ENCODE measurements around the gene NIPSNAP3A.
A peak's percentile ranks its signal among the peaks of the same experiment; 100 is the strongest.

The NIPSNAP3A gene

DNA sequence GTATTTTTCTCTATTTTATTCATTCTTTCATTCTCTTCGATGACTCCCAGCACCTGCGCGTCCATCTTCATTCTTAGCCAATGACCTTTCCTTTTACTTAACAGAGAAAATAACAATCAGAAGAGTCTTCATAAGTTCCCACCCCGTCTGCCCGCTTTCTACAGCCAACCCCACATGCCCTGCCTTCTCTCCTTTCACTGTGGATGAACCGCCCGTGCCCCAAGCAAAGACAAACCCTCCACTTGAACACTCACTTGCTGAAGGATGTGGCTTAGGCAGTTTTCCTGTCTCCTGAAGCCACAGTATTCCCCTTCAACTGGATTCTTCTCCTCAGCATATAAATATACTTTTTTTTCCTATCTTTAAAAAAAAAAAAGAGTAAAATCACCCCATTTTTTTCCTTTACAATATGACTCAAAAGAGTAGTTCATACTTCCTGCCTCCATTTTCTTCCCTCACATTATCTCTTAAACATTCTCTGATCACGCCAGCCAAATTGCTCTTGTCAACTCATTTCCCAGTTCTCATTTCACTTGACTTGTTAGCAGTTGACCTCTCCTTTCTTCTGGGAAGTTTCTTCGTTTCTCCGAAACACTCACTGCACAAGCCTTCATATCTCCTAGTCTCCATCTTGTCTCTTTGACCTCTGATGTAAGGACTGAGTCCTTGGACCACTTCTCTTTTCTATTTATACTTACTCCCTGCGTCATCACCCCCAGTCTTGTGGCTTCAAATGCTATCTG, 27.5 kb downstream of the NIPSNAP3A start:
- DNase-seq: no peak

DNA sequence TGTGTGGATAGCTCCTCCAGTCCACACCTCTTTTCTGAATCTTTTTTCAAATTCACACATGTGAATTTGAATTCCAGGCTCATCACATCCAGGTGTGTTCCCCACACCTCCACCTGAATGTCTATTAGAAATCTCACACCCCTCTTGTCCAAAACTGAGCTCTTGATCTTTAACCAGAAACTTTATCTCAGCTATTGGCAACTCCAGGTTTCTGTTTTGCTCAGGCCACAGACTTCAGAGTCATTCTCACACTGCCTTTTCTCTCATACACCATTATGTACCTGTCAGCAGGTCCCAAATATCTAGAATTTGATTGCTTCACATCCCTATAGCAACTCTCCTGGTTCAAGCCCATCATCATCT, 28.1 kb downstream of the NIPSNAP3A start:
- no peak for DNase-seq

DNA sequence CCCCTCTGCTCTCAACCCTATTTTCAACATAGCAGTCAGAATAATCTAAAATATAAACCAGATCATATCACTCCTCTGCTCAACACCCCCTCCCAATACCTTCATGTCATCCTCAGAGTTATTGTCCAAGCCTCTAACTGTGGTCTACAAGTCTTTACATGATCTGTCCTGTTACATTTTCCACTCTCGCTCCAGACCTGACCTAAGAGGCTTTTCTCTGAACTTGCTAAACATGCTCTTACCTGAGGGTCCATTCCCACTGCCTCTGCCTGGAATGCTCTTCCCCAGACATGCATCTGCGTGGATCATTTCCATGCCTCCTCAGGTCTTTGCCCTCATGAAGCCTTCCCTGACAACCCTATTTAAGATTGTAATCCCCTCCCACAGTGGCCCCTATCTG, 28.5 kb downstream of the NIPSNAP3A start:
- no peak for DNase-seq

DNA sequence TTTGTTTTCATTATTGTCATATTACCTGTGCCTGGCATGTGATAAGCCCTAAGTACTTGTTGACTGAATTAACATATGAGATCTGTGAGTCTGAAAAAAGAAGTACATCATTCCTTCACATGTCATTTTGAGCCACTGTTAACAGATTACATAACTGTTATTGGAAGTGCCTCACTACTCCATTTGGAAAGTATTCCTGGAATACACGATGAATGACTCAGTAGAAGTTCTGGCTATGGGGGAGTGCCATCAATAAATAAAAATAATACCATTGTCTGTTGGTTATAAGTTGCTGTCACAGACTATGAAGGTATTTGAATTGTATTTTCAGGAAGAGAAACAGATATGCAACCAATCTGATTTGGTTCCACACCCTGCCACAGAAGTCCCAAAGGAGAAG, 29.3 kb downstream of the NIPSNAP3A start:
- no peak for DNase-seq

DNA sequence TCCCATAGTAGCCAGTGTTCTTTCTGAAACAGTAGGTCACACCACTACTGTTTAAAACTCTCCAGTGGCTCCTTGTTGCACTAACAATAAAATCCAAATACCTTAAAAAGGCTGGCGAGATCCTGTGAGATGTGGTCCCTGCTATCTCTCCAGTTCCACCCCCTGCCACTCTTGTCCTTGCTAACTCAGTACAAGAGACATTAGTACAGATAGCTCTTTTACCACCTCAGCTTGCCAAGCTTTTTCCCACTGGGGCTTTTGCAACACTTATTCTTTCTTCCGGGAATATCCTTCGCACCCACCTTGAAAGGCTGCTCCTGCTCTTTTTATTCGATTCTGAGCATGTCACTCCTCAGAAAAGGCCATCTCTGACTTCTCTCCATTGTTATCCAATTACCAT, 31.3 kb downstream of the NIPSNAP3A start:
- no peak for DNase-seq

DNA sequence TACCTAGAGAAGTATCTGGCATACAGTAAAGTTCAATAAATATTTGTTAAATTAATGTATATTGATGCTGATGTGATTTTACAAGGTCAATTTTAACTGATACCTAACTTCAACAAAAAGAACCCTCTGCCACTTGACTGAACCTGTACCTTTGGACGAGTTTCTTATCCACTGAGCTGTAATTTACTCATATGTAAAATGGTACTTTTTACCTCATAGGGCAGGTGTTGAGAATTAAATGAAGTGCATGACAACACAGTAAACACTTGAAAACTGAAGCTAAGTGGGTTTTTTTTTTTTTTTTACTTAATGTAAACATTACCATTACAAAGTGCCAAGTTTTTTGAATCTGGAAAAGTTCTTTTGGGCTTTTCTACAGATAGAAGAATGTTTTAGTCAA, 31.9 kb downstream of the NIPSNAP3A start:
- peak; percentile 13 for DNase-seq

DNA sequence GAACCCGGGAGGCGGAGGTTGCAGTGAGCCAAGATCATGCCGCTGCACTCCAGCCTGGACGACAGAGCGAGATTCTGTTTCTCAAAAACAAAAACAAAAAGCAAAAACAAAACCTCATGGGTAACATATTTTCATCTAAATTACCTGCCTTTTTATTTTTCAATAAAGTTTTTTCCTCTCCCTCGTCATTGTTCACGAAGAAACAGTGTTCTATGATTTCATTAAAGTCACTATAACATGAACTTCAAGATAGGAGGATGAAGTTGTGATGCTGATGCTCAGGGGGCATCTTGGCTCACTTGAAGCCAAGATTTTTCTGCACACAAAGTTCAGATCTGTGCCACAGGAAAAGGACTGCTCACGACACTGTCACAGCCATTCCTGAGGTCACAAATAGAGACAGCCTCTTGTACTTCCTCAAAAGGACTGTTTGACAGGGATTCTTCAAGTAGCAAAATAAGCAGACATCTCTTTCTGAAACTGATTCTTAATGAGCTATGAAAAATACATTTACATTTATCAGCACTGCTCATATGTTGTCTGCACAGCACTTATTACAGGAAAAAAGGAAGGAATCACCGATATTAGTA, 32.6 kb downstream of the NIPSNAP3A start:
- DNase-seq: no peak

DNA sequence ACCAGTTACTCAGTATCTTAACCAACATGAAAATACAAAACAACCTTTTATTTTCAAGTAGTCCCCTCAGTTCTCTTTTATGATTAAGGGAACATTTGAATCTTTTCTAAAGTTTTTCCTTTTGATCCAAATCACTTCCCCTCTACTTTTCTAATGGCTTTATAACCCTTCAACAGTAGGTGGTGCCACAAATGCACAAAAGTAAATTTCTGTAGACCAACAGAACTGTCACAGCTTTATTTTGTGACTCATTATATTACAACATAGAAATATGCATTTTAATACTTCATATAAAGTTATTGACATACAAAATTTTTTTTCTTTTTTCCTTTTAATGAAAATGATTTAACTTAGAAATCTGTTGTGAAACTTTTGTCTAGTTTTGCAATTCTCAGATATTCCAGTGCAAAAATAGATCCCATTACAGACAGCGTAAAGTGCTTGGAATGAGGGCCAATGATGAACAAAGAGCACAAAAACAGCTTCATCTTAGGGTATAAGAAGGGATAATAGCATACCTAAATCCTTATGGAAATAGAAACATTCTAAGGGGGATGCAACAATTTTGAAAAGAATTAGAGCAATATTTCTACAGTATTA, 33.4 kb downstream of the NIPSNAP3A start:
- peak; percentile 35 for DNase-seq

DNA sequence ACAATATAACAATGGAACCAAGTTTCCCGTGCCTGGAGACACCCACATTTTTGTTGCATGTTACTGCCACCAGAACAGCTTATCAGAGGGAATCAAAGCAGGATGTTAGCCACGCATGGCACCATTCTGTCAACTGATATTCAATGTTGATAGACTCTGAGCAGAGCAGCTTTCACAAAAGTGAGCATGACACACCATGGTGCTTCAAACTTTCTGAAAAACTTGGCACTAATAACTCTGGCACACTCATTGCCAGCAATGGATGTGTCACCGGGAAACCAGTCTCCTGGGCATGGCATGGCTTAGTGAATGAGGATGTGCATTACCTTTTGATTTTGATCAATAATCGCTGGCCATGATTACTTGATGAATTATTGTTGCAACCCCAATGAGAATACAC, 36.1 kb downstream of the NIPSNAP3A start:
- DNase-seq: no peak

DNA sequence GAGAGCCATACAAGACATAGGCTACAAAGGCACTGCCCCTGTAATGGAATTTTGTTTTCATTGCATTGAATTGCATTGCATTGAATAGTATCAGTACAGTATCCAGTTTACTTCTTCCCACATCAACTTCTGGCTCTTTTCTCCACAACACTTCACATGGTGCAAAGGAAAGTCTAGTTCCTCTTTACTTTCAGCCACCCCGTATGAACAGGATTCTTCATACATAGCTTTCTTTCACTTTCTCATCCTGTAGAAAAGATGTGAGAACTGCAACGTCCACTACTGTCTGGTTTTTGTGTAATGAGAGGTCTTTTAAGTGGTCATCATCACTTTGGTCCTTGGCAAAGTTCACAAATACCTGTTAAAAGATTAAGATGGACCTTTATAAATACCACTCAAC, 36.6 kb downstream of the NIPSNAP3A start:
- no peak for DNase-seq

DNA sequence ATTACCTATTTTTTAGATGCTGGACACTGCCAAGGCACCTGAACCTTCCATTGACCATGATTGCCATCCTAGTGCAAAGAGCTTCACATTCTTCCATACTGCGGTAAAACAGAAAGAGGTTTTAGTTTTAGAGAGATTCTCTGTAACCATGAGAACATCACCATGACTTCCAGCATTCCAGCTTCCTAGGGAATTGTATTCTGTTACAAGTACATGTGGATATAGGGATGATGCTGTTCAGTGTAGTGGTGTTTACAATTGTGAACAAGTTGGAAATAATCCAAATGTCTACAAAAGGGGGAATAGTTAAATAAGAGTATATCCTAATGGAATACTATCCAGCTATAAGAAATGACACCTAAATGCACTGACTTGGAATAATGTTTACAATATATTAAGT, 38.8 kb downstream of the NIPSNAP3A start:
- DNase-seq: no peak

DNA sequence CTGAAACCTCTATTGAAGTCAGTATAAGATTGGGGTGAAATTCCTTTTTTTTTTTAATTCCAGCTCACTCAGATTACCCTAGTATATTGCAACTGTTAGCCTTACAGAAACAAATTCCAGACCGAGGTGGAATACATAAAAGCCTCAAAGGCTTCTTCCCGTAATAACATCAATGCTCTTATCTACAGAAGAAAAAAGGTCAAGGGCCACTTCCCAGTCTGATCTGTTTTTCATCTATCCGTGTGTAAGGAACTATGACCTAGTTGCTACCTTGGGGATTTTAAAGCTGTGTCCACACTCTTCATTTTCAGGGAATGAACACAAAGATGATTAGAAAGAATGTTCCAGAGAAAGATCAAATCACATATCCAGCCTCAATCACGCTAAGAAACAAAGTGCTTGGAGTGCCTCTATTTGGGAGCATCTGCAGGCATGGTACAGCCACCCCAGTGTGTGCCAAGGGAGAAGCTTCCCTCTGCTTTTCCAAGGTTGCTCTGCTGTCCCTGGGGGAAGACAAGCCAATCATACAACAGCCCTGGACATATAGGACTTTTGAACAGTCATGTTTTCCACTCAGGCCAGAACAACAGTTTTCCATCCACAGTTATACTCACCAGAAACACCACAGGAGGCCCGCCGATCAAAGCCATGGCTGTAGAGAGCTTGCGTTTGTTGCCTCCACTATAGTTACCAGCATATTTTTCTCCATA, 40.0 kb downstream of the NIPSNAP3A start:
- DNase-seq: no peak

DNA sequence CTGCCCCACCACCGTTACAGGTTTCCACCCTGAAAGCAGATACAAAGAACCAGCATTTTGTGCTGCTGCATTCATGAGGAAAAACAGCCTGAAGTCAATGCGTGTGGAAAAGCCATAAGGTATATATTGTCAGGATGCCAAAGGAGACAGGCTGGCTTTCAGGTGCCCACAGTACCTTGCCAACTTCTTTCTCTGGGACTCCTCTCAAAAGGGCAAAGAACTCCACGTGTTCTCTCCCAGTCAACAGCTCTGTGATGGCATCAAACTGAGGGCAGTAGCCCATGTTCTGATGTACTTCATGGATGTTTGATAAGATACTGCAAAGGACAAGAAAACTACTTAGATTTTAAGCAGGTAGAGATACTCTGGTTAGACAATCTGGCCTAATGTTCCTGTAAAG, 40.8 kb downstream of the NIPSNAP3A start:
- no peak for DNase-seq

DNA sequence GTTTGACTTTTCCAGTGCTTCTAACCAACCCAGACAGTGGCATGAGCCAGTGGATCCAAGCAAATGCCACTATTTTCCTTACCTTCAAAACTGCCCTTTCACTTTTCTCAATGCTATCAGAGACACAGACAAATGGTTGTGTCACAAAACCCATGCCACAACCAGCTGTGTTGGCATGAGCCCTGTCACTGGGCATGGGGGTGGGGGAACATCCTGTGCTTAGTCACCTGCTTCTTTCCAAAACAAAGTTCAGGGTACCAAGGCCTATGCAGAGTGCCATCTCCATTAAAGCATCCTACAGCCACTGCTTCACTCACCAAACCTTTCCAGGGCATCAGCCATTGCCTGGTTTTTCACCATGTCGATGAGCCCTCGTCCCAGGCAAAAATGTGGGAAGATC, 46.6 kb downstream of the NIPSNAP3A start:
- DNase-seq: no peak

DNA sequence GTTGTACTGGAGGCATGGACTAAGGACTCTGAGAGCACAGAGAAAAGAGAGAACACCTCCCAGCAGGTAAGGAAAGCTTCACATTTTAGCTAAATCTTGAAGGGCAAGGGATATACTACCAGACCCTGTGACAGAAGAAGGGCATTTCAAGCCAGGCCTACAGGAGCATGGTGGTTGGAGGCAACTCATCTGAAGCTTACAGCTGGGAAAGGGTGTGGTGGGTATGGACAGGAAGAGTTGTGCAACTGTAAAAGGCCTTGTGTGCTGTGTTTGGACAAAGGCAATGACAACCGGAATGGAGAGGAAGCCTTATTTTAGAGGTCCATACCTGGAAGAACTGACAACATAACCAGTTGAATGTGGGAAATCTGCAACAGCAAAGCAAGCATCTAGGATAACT, 47.6 kb downstream of the NIPSNAP3A start:
- no peak for DNase-seq

DNA sequence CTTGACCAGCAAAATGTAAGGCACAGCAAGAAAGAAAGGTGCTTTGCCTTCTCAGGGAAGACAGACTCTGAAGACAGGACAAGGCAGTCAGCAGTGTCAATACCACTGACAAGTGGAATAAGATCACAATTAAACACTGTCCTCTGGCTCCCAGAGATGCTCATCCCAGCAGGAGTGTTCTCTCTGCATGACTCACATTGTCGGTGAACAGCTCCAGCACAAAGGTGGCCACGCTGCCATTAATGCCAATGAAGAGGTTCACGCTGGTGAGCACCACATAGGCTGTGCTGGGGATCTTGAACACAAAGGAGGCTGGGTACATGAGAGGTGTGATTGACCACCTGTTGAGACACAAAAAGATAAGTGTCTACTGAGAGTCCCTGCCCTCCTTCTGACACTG, 48.4 kb downstream of the NIPSNAP3A start:
- no peak for DNase-seq

DNA sequence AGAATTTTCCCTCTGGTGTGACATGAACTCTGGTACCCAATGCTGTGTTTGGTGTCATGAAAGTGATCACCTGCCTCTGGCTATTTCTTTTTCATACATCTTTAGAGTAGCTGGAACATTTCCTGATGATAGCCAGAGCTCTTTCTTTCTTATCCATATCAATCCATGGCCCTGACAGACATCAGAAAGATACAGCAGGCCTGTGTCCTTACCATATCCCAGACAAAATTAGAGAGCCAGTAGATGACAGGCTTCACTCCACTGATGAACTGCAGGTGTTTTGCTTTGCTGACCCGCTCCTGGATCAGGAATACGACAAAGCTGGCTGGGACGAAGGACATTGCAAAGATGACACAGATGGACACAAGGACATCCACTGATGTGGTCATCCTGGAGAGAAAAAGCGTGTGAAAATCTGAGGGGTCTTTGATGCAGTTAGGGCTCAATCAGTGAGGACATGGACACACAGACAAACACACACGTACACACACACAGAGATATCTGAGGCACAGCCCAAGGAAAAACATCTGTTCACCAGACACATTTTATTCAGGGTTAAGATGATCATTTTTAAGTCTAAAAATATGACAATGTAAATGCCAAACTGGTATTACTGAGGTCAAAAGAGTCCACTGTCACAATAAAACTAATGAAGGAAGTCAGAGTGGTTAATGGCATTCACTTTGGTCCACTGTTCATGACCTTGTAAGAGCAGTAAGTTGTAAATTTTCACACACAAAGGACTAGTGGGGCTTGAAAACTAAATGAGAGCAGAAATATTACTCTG, 50.9 kb downstream of the NIPSNAP3A start:
- DNase-seq: no peak

DNA sequence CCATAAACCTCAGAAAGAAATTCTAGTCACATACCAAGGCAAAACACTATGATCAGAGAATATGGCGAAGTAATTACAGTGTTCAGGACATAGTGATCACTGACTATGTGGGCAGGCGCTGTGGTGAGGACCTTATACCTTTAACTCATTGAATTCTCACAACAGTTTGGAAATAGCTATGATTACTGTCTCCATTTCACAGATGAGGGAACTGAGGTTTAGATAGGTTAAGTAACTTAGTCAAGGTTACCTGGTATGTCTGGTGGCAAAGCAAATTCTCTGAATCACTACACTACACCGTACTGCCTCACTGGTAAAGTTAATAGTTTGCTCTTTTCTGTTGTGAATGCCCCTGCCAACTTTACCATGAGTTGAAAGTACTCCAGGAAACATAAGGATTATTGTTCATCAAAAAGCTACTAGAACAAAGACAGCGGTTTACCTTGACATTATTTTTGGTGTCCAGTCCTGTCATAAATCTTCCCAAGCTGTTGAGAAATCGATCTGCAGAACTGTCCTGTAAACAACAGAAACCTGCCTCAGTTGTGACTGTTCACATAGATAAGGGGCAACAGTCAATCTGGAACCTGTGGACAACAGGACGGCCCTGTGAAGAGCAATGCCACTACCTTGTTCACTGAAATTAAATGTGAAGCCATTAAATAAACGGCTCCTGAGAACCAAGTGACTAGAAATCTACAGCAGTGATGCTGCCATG, 52.7 kb downstream of the NIPSNAP3A start:
- no peak for DNase-seq

DNA sequence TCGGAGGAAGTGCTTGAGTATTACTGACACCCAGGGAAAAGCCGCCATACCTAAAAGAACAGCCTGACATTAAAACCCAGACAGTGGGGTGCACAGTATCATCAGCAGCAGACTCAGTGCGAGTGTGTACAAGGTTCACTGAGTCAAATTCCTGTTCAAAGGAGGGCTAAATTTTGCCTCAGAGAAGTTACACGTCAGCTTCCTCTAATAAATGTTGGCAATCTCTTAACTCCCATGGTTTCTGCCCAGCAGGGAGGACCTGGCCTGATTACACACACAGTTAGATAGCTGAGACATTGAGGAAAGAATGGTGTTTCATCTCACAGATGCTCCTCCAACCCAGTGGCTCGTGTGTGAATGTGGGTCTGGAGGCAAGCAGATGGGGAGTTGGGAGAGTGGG, 54.6 kb downstream of the NIPSNAP3A start:
- no peak for DNase-seq

DNA sequence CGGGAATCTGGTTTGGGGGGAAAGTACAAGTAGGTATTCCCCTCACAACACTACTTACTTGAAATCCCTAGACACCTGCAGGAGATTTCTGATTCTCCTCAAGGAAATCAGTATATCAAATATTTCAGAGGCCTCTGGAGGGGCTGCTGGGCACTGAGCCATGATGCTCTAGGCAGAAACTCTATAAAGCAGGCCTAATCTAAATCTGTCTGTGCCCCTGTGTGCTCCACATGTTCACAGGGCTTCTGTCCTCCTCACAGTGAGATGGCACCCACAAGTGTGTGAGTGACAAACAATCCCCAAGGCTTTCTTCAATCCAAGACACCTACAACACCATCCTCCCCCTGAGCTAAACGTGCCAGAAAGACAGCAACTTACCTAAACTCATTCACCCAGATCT, 55.4 kb downstream of the NIPSNAP3A start:
- no peak for DNase-seq

DNA sequence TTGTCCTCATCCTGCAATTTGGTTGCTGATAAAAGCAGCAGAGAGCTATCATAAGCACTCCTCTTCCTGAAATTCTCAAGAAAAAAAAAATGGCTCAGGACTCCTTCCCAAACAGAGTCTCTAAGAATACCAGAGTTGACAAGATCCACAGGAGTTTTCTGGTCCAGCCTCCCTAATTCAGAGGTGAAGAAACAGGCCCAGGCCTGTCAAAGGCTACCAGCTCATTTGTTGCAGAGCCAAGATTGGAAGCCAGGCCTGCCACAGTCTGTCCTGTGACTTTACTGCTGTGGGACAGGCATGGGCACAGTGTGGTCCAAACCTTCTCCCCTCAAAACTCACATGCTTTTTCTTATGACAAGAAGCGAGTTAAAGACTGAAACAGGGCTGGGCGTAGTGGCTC, 58.0 kb downstream of the NIPSNAP3A start:
- no peak for DNase-seq

DNA sequence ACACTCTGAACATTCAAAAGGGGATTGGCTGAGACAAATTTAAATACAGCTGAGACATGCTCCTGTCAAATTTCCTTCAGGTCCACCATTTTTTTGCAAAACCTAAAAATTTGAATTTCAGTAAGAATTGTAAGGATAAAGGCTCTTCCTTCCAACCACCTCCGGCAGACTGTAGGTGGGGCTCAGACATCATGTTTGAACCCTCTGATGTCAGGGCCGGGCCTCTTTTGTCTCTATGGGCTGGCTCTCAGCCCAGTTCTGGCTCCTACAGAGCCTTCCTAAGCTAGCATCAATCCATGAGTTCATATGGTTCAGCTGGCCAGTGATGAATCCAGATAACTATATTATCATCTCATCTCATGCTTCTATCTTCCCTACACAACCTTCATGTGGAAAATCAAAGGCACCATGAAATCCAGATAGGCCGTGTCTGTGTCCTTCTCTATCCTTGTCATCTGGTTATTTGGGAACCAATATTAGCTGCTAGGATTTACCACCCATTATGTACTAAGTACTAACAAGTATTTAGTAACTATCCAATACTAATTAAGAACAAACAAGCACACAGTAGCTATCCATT, 60.6 kb downstream of the NIPSNAP3A start:
- DNase-seq: peak; percentile 12

Measured in NCI-H510A treated with DMSO at 0.1 percent for 48 hours (cell line).